Lung (tissue), 12 donors: ENCODE measurements around the gene ARHGEF17. TPM values are rescaled to one million over a fixed set of nuclear protein-coding genes. Genes with fewer than 3 reads are reported as not detected.

Source experiments
- ATAC-seq: fragments of 200-7000 bp; cut with Tn5 transposase; one replicate; pipeline ENCODE4 v1.9.1; 2020; ENCODE audit warnings: moderate number of reproducible peaks; ENCODE audit not compliant: insufficient read depth, low FRiP score
- DNase-seq, 3 donors: peaks; one replicate each; pipeline ENCODE4 v3.0.0-alpha.2; 2013 to 2017
- H3K27ac ChIP-seq, 2 donors: one replicate each; pipeline ENCODE4 v1.5.1; 2013; ENCODE audit warnings: mild to moderate bottlenecking in 2 of 2, moderate library complexity in 2 of 2, control low read depth in 1 of 2, inconsistent platforms in 1 of 2, low read depth in 1 of 2, low read length in 1 of 2
- H3K27me3 ChIP-seq, 3 donors: one replicate each; pipeline ENCODE4 v1.5.1; 2013; ENCODE audit warnings: low read length in 2 of 3; ENCODE audit not compliant: control insufficient read depth in 3 of 3, insufficient read depth in 3 of 3
- H3K36me3 ChIP-seq, 4 donors: one replicate each; pipeline ENCODE4 v1.5.1; 2013; ENCODE audit warnings: low read length in 4 of 4, mild to moderate bottlenecking in 1 of 4, moderate library complexity in 1 of 4; ENCODE audit not compliant: control insufficient read depth in 4 of 4, insufficient read depth in 4 of 4
- H3K4me1 ChIP-seq, 5 donors: one replicate each; pipeline ENCODE4 v1.5.1; 2013; ENCODE audit warnings: low read length in 5 of 5, mild to moderate bottlenecking in 2 of 5, moderate library complexity in 1 of 5; ENCODE audit not compliant: control insufficient read depth in 5 of 5, insufficient read depth in 5 of 5
- H3K4me3 ChIP-seq: one replicate; pipeline ENCODE4 v1.5.1; 2013; ENCODE audit warnings: mild to moderate bottlenecking, control low read depth, moderate library complexity
- H3K9ac ChIP-seq, 2 donors: one replicate each; pipeline ENCODE4 v1.5.1; 2013; ENCODE audit warnings: low read length in 2 of 2, control low read depth in 1 of 2; ENCODE audit not compliant: insufficient read depth in 1 of 2
- H3K9me3 ChIP-seq, 4 donors: one replicate each; pipeline ENCODE4 v1.5.1; 2013; ENCODE audit warnings: low read length in 3 of 4, mild to moderate bottlenecking in 1 of 4, moderate library complexity in 1 of 4; ENCODE audit not compliant: control insufficient read depth in 4 of 4, insufficient read depth in 3 of 4
- WGBS, 2 donors: extraction: QIAGEN DNeasy Blood & Tissue Kit; methylation state at CpG; one replicate each; pipeline ENCODE4 v1.1.7; 2013; 5-methylcytosine and 5-hydroxymethylcytosine counted together
- polyA plus RNA-seq, 2 donors: library from polyadenylated mRNA; stranded (reverse); fragments of 200-250 nt; gene quantifications; one replicate each; pipeline ENCODE4 v1.2.1, GENCODE V29; 2013
- total RNA-seq, 2 donors: library from RNA; depleted of rRNA in 1 of 2; stranded (reverse); fragments of >200 nt in 1 of 2; gene quantifications; one replicate each; pipeline ENCODE4 v1.2.1, GENCODE V29; 2014 to 2021
- TF ChIP-seq, protein P1 (sequence below): IDR thresholded peaks from 2 replicates; pipeline ENCODE4 v1.5.1; 2012; ENCODE audit warnings: mild to moderate bottlenecking; ENCODE audit errors: control extremely low read depth, extremely low read depth
- donor health status: control.
- donor health status: control.
- donor health status: Bipolar disorder and iron deficiency.
- donor health status: healthy.
- donor health status: DM: yes; HTN: yes; CAD: no.

ARHGEF17 gene
- total and polyA plus RNA-seq, 4 donors: 27.9 to 74.6 (median 53.5) TPM

DNA sequence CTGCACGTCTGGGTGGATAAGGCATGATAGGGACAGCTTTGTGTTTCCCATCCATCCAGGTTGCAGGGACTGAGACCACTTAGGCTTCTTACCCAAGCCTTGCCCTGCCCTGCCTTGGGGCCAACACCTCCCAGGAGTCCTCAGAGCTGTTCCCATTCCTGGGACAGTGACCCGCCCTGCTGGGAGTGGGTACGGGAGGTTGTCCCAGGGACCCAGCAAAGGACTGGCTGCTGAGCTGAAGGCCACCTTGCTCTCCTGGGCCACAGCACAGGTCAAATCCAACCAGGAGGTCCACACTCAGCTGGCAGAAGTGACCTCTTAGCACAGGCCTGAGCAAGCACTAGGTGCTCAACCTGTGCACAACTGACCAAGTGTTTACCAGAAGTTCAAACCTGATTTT lies 16.9 kb upstream of the ARHGEF17 start:
- H3K9me3 ChIP-seq: no peaks in the 10 kb centered on the region
- no peaks in the 10 kb centered on the region for H3K36me3 ChIP-seq
- 83 to 94% methylated on average over 3 of the region's 3 CpGs for WGBS, 2 donors
- DNase-seq (no peak), ATAC-seq (no peak)
- no peak overlapping the region for H3K4me3 ChIP-seq
- TF ChIP-seq, protein P1, sequence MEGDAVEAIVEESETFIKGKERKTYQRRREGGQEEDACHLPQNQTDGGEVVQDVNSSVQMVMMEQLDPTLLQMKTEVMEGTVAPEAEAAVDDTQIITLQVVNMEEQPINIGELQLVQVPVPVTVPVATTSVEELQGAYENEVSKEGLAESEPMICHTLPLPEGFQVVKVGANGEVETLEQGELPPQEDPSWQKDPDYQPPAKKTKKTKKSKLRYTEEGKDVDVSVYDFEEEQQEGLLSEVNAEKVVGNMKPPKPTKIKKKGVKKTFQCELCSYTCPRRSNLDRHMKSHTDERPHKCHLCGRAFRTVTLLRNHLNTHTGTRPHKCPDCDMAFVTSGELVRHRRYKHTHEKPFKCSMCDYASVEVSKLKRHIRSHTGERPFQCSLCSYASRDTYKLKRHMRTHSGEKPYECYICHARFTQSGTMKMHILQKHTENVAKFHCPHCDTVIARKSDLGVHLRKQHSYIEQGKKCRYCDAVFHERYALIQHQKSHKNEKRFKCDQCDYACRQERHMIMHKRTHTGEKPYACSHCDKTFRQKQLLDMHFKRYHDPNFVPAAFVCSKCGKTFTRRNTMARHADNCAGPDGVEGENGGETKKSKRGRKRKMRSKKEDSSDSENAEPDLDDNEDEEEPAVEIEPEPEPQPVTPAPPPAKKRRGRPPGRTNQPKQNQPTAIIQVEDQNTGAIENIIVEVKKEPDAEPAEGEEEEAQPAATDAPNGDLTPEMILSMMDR: no peak
- no peak overlapping the region for H3K27ac ChIP-seq
- H3K27me3 ChIP-seq: no peaks in the 10 kb centered on the region
- H3K4me1 ChIP-seq: peaks cover 0 to 14% (median 0%) of the 10 kb centered on the region in 5 donors
- H3K9ac ChIP-seq: no peak overlapping the region

DNA sequence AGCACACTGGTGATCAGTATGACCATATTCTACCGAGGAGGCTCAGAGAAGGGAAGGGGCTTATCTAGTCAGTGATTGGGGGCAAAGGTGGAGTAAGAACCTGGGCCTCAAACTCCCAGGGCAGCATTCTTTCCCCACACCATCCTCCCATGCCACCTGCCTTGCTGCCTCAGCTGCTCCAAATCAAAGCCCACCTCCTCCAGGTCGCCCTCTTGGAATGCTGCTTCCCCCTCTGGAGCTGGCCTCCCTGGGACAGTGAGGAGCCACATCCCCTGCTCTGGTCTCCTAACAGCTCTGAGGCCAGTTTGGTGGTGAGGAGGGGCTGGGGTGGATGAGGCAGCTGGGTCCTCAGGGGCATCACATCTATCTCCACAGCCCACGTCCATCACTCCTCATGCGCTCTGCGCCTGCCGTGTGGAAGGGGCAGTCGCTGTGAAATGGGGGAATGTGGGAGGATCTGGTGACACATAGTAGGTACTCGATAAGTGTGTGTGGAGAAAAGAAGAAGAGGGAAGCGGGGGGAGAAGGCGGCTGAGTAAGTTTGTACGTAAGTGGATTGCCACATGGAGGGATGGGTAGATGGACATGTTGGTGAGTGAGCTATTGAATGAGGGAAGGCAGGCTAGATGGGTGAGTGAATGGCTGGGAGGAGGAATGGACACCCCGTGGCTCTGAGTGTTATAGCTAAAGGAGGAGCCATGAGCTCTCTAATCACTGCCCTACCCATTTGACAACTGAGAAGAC lies 16.1 kb upstream of the ARHGEF17 start:
- H3K9ac ChIP-seq: no peak overlapping the region
- WGBS, 2 donors: 83 to 84% methylated on average over 12 of the region's 12 CpGs
- peaks cover 0 to 14% (median 0%) of the 10 kb centered on the region in 5 donors for H3K4me1 ChIP-seq
- TF ChIP-seq, protein P1: no peak
- no peaks in the 10 kb centered on the region for H3K27me3 ChIP-seq
- no peaks in the 10 kb centered on the region for H3K36me3 ChIP-seq
- H3K9me3 ChIP-seq: no peaks in the 10 kb centered on the region
- DNase-seq (no peak), ATAC-seq (no peak)
- H3K27ac ChIP-seq: no peak overlapping the region
- H3K4me3 ChIP-seq: no peak overlapping the region

DNA sequence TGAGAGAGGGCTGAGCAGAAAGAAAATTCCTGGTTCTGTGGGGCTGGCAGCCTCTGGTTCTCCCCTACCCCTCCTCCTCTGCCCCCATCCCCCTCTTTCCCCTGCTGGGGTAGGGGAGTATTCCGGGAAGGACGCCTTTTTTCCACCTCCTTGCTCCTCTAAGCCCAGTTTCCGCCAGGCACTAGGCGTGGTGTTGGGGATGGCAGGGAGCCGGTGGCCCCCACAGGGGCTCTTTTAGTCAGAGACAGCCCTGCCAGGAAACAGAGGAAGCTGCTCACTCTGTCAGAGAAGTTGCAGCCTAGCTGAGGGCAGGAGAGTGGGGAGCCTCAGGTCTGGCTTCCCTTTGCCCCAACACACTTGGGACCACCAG lies 15.6 kb upstream of the ARHGEF17 start:
- Histone ChIP-seq H3K27me3 (no peaks in the 10 kb centered on the region), H3K4me1 (peaks cover 0 to 14% (median 0%) of the 10 kb centered on the region in 5 donors), H3K4me3 (no peak overlapping the region), H3K9me3 (no peaks in the 10 kb centered on the region), H3K27ac (no peak overlapping the region), H3K9ac (no peak overlapping the region), H3K36me3 (no peaks in the 10 kb centered on the region)
- WGBS, 2 donors: 45 to 48% methylated on average over 5 of the region's 5 CpGs
- DNase-seq: peak in 2 of 3 donors; percentile 36 to 53
- TF ChIP-seq, protein P1: no peak
- no peak for ATAC-seq
